ENCODE measurements around the gene ABCC4. TPM values are rescaled to one million over a fixed set of nuclear protein-coding genes. Genes with fewer than 3 reads are reported as not detected.
"Not testable (repeated sequence)": the region's sequence is repeated elsewhere in the genome, so short reads cannot be mapped to it uniquely, and the experiment has no call there.

The ABCC4 gene
- total RNA-seq, 2 donors from 2014 or later, result 2.8 to 12.2 TPM

- Histone ChIP-seq H3K27ac (no peak overlapping the region), H3K9me3 (no peaks in the 10 kb centered on the region), H3K4me1 (ENCODE audit: control insufficient read depth in 1 of 2, low read depth in 2 of 2) (peaks cover 0 to 7% of the 10 kb centered on the region in 2 donors), H3K4me3 (no peak overlapping the region), H3K27me3 (replicated peaks; ENCODE audit: insufficient read depth) (no peaks in the 10 kb centered on the region), H3K36me3 (no peaks in the 10 kb centered on the region)
- DNase-seq (ENCODE audit: low spot score), result no peak
- no peak for ATAC-seq (ENCODE audit: insufficient number of reproducible peaks, low FRiP score, low read depth)
- no peak for TF ChIP-seq CTCF (IDR thresholded peaks at IDR 0.05)
Measured at GRCh38 chr13:95181586-95181985, 119.7 kb downstream of the ABCC4 start.

- no peak for TF ChIP-seq CTCF (IDR thresholded peaks at IDR 0.05)
- Histone ChIP-seq H3K27me3 (replicated peaks; ENCODE audit: insufficient read depth) (no peaks in the 10 kb centered on the region), H3K4me3 (no peak overlapping the region), H3K27ac (no peak overlapping the region), H3K4me1 (ENCODE audit: control insufficient read depth in 1 of 2, low read depth in 2 of 2) (peaks cover 0 to 7% of the 10 kb centered on the region in 2 donors), H3K36me3 (no peaks in the 10 kb centered on the region), H3K9me3 (no peaks in the 10 kb centered on the region)
- DNase-seq (ENCODE audit: low spot score), result no peak
- ATAC-seq (ENCODE audit: insufficient number of reproducible peaks, low FRiP score, low read depth), result no peak
Measured at GRCh38 chr13:95180513-95181245, 120.6 kb downstream of the ABCC4 start.

- no peak for TF ChIP-seq CTCF (IDR thresholded peaks at IDR 0.05)
- no peaks in the 10 kb centered on the region for H3K27me3 ChIP-seq (replicated peaks; ENCODE audit: insufficient read depth)
- H3K9me3 ChIP-seq, result no peaks in the 10 kb centered on the region
- no peak overlapping the region for H3K27ac ChIP-seq
- no peaks in the 10 kb centered on the region for H3K36me3 ChIP-seq
- DNase-seq (ENCODE audit: low spot score) (no peak), ATAC-seq (ENCODE audit: insufficient number of reproducible peaks, low FRiP score, low read depth) (no peak)
- peaks cover 0 to 7% of the 10 kb centered on the region in 2 donors for H3K4me1 ChIP-seq (ENCODE audit: control insufficient read depth in 1 of 2, low read depth in 2 of 2)
- H3K4me3 ChIP-seq, result no peak overlapping the region
Measured at GRCh38 chr13:95176611-95177259, 124.5 kb downstream of the ABCC4 start.

- no peaks in the 10 kb centered on the region for H3K4me1 ChIP-seq (ENCODE audit: control insufficient read depth in 1 of 2, low read depth in 2 of 2)
- no peak overlapping the region for H3K4me3 ChIP-seq
- no peak for DNase-seq (ENCODE audit: low spot score)
- no peaks in the 10 kb centered on the region for H3K36me3 ChIP-seq
- no peaks in the 10 kb centered on the region for H3K27me3 ChIP-seq (replicated peaks; ENCODE audit: insufficient read depth)
- no peak overlapping the region for H3K27ac ChIP-seq
- ATAC-seq (ENCODE audit: insufficient number of reproducible peaks, low FRiP score, low read depth), result no peak
- no peaks in the 10 kb centered on the region for H3K9me3 ChIP-seq
- TF ChIP-seq CTCF (IDR thresholded peaks at IDR 0.05), result no peak
Measured at GRCh38 chr13:95174517-95174916, 126.7 kb downstream of the ABCC4 start.

GRCh38 chr13:95168191-95168590 lies 133.1 kb downstream of the ABCC4 start:
- DNase-seq (ENCODE audit: low spot score) (no peak), ATAC-seq (ENCODE audit: insufficient number of reproducible peaks, low FRiP score, low read depth) (no peak)
- no peak overlapping the region for H3K27ac ChIP-seq
- no peaks in the 10 kb centered on the region for H3K4me1 ChIP-seq (ENCODE audit: control insufficient read depth in 1 of 2, low read depth in 2 of 2)
- no peaks in the 10 kb centered on the region for H3K36me3 ChIP-seq
- TF ChIP-seq CTCF (IDR thresholded peaks at IDR 0.05), result no peak
- H3K27me3 ChIP-seq (replicated peaks; ENCODE audit: insufficient read depth), result no peaks in the 10 kb centered on the region
- H3K9me3 ChIP-seq, result no peaks in the 10 kb centered on the region
- no peak overlapping the region for H3K4me3 ChIP-seq

- not testable (repeated sequence) for H3K4me3 ChIP-seq, H3K9me3 ChIP-seq
Measured at GRCh38 chr13:95167003-95167402, 134.2 kb downstream of the ABCC4 start.

More at GRCh38 chr13:95167003-95167402, 134.2 kb downstream of the ABCC4 start:
- not testable (repeated sequence) for H3K4me1 ChIP-seq (ENCODE audit: control insufficient read depth in 1 of 2, low read depth in 2 of 2); H3K27ac ChIP-seq; H3K27me3 ChIP-seq (replicated peaks; ENCODE audit: insufficient read depth); ATAC-seq (ENCODE audit: insufficient number of reproducible peaks, low FRiP score, low read depth); H3K36me3 ChIP-seq; DNase-seq (ENCODE audit: low spot score)

Measured in thoracic aorta (tissue), 2 donors.